Fibroblast of skin of right quadriceps (primary cell): ENCODE data around the gene SPATA31A3.
"Not testable (repeated sequence)": the region's sequence is repeated elsewhere in the genome, so short reads cannot be mapped to it uniquely, and the experiment has no call there.

Experiments used
- DNase-seq: peaks from one replicate; pipeline ENCODE4 v3.0.0-alpha.2; 2013

SPATA31A3 gene

GRCh38 chr9:66992450-66992849 is at the start of gene SPATA31A3:
TSS of gene SPATA31A3 (minus strand) at chr9:66992550. CDS start at chr9:66992521, 29 bp downstream.
- DNase-seq: not testable (repeated sequence)

DNA sequence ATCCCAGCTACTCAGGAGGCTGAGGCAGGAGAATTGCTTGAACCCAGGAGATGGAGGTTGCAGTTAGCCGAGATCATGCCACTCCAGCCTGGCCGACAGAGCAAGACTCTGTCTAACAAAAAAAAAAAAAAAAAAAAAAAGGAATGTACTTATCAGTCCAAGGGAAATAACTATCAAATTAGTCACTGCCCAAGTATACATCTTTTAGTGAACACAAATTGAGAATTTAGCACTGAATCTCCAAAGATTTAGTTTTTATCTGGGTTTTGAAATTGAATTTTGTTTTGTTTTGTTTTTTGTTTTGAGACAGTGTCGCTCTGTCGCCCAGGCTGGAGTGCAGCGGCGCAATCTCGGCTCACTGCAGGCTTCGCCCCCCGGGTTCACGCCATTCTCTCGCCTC is 39.8 kb downstream of the SPATA31A3 start:
- not testable (repeated sequence) for DNase-seq

GRCh38 chr9:66942400-66943155 is 49.8 kb downstream of the SPATA31A3 start:
- not testable (repeated sequence) for DNase-seq

DNA sequence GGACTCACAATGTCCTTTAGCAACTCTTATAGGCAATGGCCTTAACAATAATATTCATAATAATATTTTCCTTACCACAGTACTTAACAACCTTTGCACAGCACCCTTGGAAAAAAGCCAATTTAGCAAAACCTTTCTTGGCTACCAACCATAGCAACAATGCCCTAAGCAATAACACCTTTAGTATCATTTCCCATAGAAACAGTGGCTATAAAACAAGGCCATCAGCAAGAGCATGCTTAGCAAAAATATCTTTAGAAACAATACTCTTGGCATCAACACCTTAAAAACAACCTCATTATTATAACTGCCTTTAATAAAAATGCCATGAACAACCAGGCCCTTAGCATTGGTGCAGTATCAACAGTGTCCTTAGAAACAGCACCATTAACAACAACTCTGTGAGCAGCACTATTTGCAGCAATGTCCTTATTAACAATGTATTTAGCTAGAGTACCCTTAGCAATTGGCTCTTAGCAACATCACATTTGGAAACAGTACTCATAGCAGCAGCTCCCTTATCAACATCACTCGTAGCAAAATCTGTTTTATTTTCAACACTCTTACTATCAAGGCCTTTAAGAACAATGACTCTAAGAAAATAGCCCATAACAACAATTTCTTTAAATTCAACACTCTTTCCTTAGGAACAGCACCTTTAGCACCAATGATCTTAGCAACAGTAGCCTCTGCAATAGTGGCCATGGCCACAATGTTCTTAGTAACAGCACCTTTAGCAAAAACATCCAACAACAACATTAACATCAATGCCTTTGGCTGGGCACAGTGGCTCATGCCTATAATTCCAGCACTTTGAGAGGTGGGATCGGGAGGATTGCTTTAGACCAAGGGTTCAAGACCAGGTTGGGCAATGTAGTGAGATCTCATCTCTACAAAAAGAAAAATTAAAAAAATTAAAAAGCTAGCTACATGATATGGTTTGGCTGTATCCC is 52.2 kb downstream of the SPATA31A3 start:
- not testable (repeated sequence) for DNase-seq

DNA sequence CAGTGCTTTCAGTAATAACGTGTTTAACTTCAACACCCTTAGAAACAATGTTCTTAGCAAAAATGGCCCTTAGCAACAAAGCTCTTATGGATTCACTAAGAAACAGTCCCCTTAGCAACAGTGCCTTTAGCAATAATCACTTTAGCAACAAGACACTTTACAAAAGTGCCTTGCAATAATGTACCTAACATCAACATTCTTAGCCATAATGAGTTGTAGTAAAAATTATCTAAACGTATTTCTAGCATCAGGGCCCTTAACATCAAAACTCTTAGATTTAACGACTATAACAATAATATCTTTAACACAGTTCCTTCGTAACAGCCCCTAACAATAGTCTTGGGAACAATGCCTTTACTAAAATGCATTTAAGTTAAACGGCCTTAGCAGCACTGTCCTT is 54.0 kb downstream of the SPATA31A3 start:
- not testable (repeated sequence) for DNase-seq

- not testable (repeated sequence) for DNase-seq
Measured at GRCh38 chr9:66937662-66938061, 54.7 kb downstream of the SPATA31A3 start.
